Cardiac fibroblast (primary cell): ENCODE data around the gene ISY1.

Experiments
- DNase-seq, 2 donors: peaks; one replicate each; pipeline versions ENCODE4 v3.0.0 to v3.0.0-alpha.2; 2010; ENCODE audit warnings: low read depth in 2 of 2
- H3K4me3 ChIP-seq, 2 donors: replicated peaks in 1 of 2; 1 replicate in 1 of 2; 2 replicates in 1 of 2; pipeline ENCODE4 v1.5.1; 2011; ENCODE audit warnings: low read depth in 2 of 2, low read length in 2 of 2, mild to moderate bottlenecking in 2 of 2, moderate library complexity in 1 of 2
- TF ChIP-seq, protein P1 (sequence below): IDR thresholded peaks from one replicate; pipeline ENCODE4 v1.5.1; 2011; ENCODE audit warnings: low read depth, mild to moderate bottlenecking, low read length, inconsistent platforms

Gene ISY1

DNA sequence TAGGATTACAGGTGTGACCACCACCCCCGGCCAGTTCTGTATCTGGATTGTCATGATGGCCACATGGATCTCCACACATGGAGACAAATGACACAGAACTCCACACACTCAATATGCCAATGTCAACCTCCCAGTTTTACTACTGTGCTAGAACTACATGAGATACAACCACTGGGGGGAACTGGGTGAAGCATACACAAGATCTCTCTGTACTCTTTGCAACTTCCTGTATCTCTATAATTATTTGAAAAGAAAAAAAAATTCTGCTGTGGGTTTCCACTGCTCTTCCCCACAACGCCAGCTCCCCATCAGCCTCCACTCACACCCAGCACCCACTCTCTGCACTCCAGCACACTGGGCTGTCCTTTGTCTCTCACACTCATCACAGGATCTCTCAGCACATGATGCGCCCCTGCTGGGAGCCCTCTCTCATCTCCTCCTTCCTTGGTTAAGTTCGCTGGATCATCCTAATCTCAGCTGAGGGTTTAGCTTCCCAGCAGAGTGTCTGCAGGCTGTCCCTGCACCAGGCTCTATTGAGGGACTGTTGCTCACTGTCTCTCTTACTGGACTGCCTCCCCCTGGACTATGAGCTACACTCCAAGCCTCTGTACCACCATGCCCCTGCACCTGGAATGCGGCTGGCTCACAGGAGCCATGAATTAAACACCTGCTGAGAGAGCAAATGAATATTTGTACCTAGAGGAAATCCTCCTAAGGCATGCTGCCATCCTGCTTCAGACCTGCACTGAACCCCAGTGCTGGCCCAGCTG lies 28.6 kb downstream of the ISY1 start:
- DNase-seq: no peak
- TF ChIP-seq, protein P1, sequence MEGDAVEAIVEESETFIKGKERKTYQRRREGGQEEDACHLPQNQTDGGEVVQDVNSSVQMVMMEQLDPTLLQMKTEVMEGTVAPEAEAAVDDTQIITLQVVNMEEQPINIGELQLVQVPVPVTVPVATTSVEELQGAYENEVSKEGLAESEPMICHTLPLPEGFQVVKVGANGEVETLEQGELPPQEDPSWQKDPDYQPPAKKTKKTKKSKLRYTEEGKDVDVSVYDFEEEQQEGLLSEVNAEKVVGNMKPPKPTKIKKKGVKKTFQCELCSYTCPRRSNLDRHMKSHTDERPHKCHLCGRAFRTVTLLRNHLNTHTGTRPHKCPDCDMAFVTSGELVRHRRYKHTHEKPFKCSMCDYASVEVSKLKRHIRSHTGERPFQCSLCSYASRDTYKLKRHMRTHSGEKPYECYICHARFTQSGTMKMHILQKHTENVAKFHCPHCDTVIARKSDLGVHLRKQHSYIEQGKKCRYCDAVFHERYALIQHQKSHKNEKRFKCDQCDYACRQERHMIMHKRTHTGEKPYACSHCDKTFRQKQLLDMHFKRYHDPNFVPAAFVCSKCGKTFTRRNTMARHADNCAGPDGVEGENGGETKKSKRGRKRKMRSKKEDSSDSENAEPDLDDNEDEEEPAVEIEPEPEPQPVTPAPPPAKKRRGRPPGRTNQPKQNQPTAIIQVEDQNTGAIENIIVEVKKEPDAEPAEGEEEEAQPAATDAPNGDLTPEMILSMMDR: no peak
- no peak overlapping the region for H3K4me3 ChIP-seq

DNA sequence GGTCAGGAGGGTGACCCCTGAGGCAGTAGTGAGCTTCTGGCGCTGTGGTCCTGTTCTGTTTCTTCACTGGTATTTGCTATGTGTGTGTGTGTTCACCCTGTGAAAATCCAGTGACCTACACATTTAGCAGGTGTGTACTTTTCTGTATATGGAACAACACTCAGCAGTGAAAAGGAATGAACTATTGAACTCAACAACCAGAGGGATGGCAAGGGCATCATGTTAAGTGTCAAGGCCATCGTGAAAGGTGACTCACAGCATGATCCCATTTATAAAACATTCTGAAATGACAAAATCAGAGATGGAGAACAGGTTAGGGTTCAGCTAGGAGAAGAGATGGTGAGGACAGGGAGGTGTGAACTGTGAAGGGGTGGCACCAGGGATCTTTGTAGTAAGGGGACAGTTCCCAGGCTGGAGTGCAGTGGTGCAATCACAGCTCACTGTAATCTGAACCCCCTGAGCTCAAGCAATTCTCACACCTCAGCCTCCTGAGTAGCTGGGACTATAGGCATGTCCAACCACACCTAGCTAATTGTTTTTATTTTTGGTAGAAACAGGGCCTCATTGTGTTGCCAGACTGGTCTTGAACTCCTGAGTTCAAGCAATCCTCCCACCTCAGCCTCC lies 29.3 kb downstream of the ISY1 start:
- no peak for DNase-seq
- H3K4me3 ChIP-seq: no peak overlapping the region
- TF ChIP-seq, protein P1: no peak

DNA sequence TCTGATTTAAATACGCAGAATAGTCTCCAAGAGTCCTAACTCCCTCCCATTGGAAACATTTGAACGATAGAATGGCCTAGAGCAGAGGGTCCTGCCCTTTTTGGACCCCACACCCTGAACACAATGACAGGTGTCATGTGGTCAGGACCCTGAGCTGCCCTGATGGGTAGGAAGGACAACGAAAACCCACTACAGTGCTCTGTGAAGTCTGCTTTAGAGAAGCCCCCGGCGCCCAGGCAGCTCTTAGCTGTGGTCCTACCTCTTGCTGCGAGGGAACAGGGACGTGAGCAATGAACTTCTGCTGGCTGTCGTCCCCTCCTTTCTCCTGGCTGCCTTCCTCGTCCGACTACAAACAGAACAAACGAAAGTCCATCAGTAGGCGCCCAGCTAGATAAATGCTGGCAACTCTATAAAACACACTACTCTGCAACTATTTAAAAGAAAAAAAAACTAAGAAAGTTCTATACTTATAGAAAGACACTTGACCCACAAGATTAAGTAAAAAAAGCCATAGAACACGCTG lies 30.5 kb downstream of the ISY1 start:
- DNase-seq: no peak
- TF ChIP-seq, protein P1: no peak
- H3K4me3 ChIP-seq: no peak overlapping the region

DNA sequence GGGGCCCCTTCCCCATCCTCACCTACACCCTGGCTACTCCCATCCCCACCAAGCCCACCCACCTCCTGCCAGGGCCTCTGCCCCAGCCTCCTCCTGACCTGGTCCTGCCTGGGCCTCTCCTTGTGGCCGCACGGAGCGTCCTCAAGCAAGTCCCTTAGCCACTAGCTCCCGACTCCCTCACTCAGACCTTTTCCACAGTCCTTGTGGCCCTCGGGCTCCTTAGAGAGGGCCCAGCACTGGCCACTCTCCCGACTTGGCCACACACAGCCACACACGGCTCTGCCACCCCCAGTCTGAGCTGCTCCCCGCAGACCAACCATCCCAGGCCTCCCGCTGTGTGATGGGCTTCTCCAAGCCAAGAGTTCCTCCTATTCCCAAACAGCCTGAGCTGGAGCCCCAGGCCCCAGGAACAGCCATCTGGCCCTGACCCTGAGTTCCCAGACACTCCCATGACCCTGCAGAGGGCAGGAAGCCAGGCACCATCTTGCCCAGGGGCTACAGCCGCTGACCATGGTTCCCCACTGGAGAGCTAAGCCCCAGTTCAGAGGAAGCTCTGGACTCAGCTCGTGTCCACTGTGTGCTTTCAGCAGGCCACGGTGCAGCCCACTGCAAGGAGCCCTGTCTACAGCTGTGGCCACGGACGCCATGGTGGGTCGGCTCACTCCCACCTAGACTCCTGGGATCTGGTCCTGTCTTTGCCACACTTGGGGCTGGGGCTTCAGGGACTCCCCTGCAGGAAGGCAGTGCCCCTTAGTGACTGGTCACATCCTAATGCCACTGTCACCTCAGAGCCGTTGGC lies 32.3 kb downstream of the ISY1 start:
- no peak overlapping the region for H3K4me3 ChIP-seq
- no peak for DNase-seq
- TF ChIP-seq, protein P1: no peak

DNA sequence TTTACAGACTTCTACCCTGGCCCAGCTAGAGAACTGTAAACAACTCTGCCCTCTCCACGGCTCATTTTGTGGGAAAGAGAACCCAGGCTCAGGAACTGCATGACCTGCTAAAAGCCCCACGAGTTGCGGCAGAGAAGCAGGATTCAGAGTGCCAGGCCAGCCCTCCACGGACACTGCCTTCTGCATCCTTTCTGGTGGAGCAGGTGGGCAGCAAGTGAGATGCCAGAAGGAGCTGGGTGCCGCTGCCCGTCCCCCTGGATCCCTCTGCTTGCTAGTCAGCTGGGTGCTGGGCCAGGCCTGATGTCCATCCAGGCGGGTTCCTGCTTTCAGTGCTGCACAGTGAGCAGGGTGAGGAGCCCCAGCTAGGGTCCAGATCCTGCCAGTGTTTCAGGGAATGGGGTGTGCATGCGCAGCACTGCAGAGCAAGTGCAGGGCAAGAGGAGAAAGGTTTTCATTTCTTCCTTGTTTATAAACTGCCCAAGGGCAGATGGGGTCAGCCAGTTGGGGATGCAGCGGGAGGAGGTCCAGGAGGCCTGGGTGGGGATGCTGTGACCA lies 34.1 kb downstream of the ISY1 start:
- no peak overlapping the region for H3K4me3 ChIP-seq
- DNase-seq: no peak
- TF ChIP-seq, protein P1: no peak

DNA sequence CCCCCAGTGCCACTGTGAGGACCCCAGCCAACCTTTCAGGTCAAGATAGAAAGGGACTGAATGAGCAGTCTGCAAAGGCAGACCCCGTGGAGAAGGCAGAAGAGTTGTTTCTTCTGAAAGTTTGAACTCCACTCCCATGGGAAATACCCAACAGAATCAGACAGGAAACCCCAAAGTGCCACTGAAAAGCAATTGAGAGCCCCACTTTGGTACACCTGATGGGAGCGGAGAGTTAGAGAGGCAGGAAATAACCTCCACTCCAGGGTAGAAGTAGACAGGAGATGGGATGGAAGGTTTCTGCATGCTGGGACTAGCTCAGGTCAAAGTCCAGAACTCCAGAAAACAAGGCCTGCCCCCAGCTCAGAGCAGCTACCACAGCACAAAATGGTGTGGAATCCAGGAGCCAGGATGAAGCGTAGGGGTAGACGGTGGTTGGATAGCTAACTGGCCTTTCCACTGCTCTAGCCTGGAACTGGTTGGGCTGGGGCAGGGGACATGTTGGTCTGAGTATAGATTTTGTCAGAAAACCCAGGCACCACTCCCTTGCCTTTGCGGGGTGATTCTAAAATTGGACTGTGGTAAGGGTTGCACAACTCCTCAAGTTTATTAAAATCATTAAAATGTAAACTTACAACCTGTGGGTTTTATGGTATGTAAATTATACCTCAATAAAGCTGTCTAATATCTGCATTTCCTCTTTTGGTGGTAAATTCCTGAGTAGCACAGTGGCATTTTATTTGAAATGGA lies 37.4 kb downstream of the ISY1 start:
- TF ChIP-seq, protein P1: no peak
- DNase-seq: no peak
- H3K4me3 ChIP-seq: no peak overlapping the region
